Endodermal cell (in vitro differentiated cells): ENCODE results near the gene WDFY3. TPM values are rescaled to one million over a fixed set of nuclear protein-coding genes. Genes with fewer than 3 reads are reported as not detected.

Source experiments
- DNase-seq: peaks from one replicate; pipeline ENCODE4 v3.0.0-alpha.2; 2017
- H3K27ac ChIP-seq: 2 replicates; pipeline ENCODE4 v1.5.1; 2013; ENCODE audit warnings: mild to moderate bottlenecking, low read depth, low read length, moderate library complexity
- H3K27me3 ChIP-seq: 2 replicates; pipeline ENCODE4 v1.6.1; 2013; ENCODE audit warnings: mild to moderate bottlenecking, low read length, moderate library complexity; ENCODE audit not compliant: insufficient read depth, control insufficient read depth, poor library complexity, severe bottlenecking
- H3K36me3 ChIP-seq: 2 replicates; pipeline ENCODE4 v1.7.0; 2013; ENCODE audit warnings: mild to moderate bottlenecking, low read length, moderate library complexity; ENCODE audit not compliant: control insufficient read depth, insufficient read depth
- H3K4me1 ChIP-seq: one replicate; pipeline ENCODE4 v1.7.0; 2013; ENCODE audit warnings: low read length; ENCODE audit not compliant: control insufficient read depth, insufficient read depth
- H3K4me3 ChIP-seq: 2 replicates; pipeline ENCODE4 v1.5.1; 2013; ENCODE audit warnings: mild to moderate bottlenecking, low read length, moderate library complexity
- H3K9ac ChIP-seq: 2 replicates; pipeline ENCODE4 v1.6.1; 2013; ENCODE audit warnings: mild to moderate bottlenecking, low read length, moderate library complexity; ENCODE audit not compliant: poor library complexity, severe bottlenecking; ENCODE audit errors: extremely low read depth
- H3K9me3 ChIP-seq: 2 replicates; pipeline ENCODE4 v1.6.1; 2013; ENCODE audit warnings: mild to moderate bottlenecking, low read length, moderate library complexity; ENCODE audit not compliant: control insufficient read depth
- H3K27ac Mint-ChIP-seq: 2 replicates; pipeline ENCODE4 v1.8.0; 2020; ENCODE audit warnings: mixed read lengths
- H3K27me3 Mint-ChIP-seq: 2 replicates; pipeline ENCODE4 v1.8.0; 2021; ENCODE audit warnings: mild to moderate bottlenecking, mixed read lengths; ENCODE audit not compliant: insufficient read depth
- H3K36me3 Mint-ChIP-seq: 2 replicates; pipeline ENCODE4 v1.8.0; 2020; ENCODE audit warnings: low read depth, mixed read lengths
- H3K4me1 Mint-ChIP-seq: 2 replicates; pipeline ENCODE4 v1.8.0; 2020; ENCODE audit warnings: mixed read lengths
- H3K4me3 Mint-ChIP-seq: 2 replicates; pipeline ENCODE4 v1.8.0; 2020; ENCODE audit warnings: mild to moderate bottlenecking, moderate library complexity, mixed read lengths
- H3K9me3 Mint-ChIP-seq: 2 replicates; pipeline ENCODE4 v1.8.0; 2020; ENCODE audit warnings: mild to moderate bottlenecking, mixed read lengths
- CTCF ChIP-seq: fragments of 200-600 bp; sonication (generic); conservative IDR thresholded peaks from 2 replicates; pipeline ENCODE4 v1.5.0; 2021; ENCODE audit warnings: antibody characterized with exemption, mild to moderate bottlenecking
- WGBS, 2 experiments: methylation state at CpG; one replicate each; pipeline versions ENCODE4 v1.1.5 to v1.1.7; 2013; ENCODE audit warnings: missing lambda C conversion rate in 2 of 2, mixed read lengths in 1 of 2; ENCODE audit not compliant: insufficient coverage in 1 of 2, insufficient read length in 1 of 2; 5-methylcytosine and 5-hydroxymethylcytosine counted together
- total RNA-seq, 2 donors: library from RNA; stranded (reverse); fragmentation: NEBNext Ultra II Directional in 1 of 2; extraction: Animal tissue kit (Norgen Biotek cat#: 25700) in 1 of 2; gene quantifications; 2 replicates in 1 of 2; 3 replicates in 1 of 2; pipeline ENCODE4 v1.2.1, GENCODE V29; 2021

Gene WDFY3
- total RNA-seq, 2 donors from 2014 or later: 91.1 to 103 TPM

- H3K4me1 Mint-ChIP-seq: peaks cover 20% of the 10 kb centered on the region
- DNase-seq: no peak
- H3K4me1 ChIP-seq: no peaks in the 10 kb centered on the region
- H3K27me3 Mint-ChIP-seq: no peaks in the 10 kb centered on the region
- no peak overlapping the region for H3K4me3 ChIP-seq
- no peak overlapping the region for H3K9ac ChIP-seq
- 90 to 94% methylated on average over 2 of the region's 2 CpGs for WGBS, 2 experiments
- peaks cover 42% of the 10 kb centered on the region for H3K36me3 Mint-ChIP-seq
- TF ChIP-seq CTCF: no peak
- H3K36me3 ChIP-seq: peaks cover 55% of the 10 kb centered on the region
- H3K27me3 ChIP-seq: no peaks in the 10 kb centered on the region
- H3K27ac ChIP-seq: no peak overlapping the region
- H3K27ac Mint-ChIP-seq: no peak overlapping the region
- no peak overlapping the region for H3K4me3 Mint-ChIP-seq
- peaks cover 4% of the 10 kb centered on the region for H3K9me3 Mint-ChIP-seq
- peaks cover 34% of the 10 kb centered on the region for H3K9me3 ChIP-seq
Measured at GRCh38 chr4:84931274-84931673, 35.2 kb downstream of the WDFY3 start.

GRCh38 chr4:84928089-84928488 lies 38.4 kb downstream of the WDFY3 start:
- H3K4me1 ChIP-seq: no peaks in the 10 kb centered on the region
- peaks cover 4% of the 10 kb centered on the region for H3K9me3 Mint-ChIP-seq
- no peak overlapping the region for H3K27ac ChIP-seq
- H3K27me3 Mint-ChIP-seq: no peaks in the 10 kb centered on the region
- H3K4me1 Mint-ChIP-seq: peaks cover 23% of the 10 kb centered on the region
- 92 to 93% methylated on average over 4 to 5 of the region's 5 CpGs for WGBS, 2 experiments
- no peak for DNase-seq
- TF ChIP-seq CTCF: no peak
- H3K9me3 ChIP-seq: peaks cover 34% of the 10 kb centered on the region
- H3K9ac ChIP-seq: no peak overlapping the region
- peaks cover 42% of the 10 kb centered on the region for H3K36me3 Mint-ChIP-seq
- peak overlapping the region; percentile 52 for H3K27ac Mint-ChIP-seq
- H3K4me3 ChIP-seq: peak overlapping the region; percentile 33
- H3K4me3 Mint-ChIP-seq: no peak overlapping the region
- H3K36me3 ChIP-seq: peaks cover 60% of the 10 kb centered on the region
- no peaks in the 10 kb centered on the region for H3K27me3 ChIP-seq

- peaks cover 22% of the 10 kb centered on the region for H3K4me1 Mint-ChIP-seq
- peaks cover 4% of the 10 kb centered on the region for H3K9me3 Mint-ChIP-seq
- H3K27ac Mint-ChIP-seq: peak overlapping the region; percentile 52
- no peaks in the 10 kb centered on the region for H3K27me3 Mint-ChIP-seq
- Histone ChIP-seq H3K4me1 (no peaks in the 10 kb centered on the region), H3K27me3 (no peaks in the 10 kb centered on the region), H3K9me3 (peaks cover 34% of the 10 kb centered on the region), H3K9ac (no peak overlapping the region), H3K27ac (no peak overlapping the region), H3K36me3 (peaks cover 65% of the 10 kb centered on the region), H3K4me3 (peak overlapping the region; percentile 33)
- peaks cover 42% of the 10 kb centered on the region for H3K36me3 Mint-ChIP-seq
- DNase-seq: peak; percentile 61
- no peak overlapping the region for H3K4me3 Mint-ChIP-seq
- 74% methylated on average over 2 of the region's 2 CpGs; no CpG with 5 or more reads in 1 of the 2 experiments for WGBS, 2 experiments
- no peak for TF ChIP-seq CTCF
Measured at GRCh38 chr4:84927428-84927827, 39.1 kb downstream of the WDFY3 start.
